T-helper 2 cell treated with Interferon-gamma antibody and Interleukin-4, amounts not matched to agents 5 μg/mL and 100 μg/mL, for 36 hours (primary cell): Measurements from ENCODE around the gene PKMYT1.
A peak's percentile ranks its signal among the peaks of the same experiment; 100 is the strongest.

Experiments
- DNase-seq: peaks from one replicate; pipeline ENCODE4 v3.0.0; 2021; ENCODE audit warnings: low spot score
- H3K27ac Mint-ChIP-seq: one replicate; pipeline ENCODE4 v1.8.0; 2021; ENCODE audit warnings: mild to moderate bottlenecking, mixed read lengths
- H3K27me3 Mint-ChIP-seq: one replicate; pipeline ENCODE4 v1.8.0; 2021; ENCODE audit warnings: low read depth, mixed read lengths
- H3K36me3 Mint-ChIP-seq: one replicate; pipeline ENCODE4 v1.8.0; 2021; ENCODE audit warnings: low read depth, mixed read lengths
- H3K4me1 Mint-ChIP-seq: one replicate; pipeline ENCODE4 v1.8.0; 2021; ENCODE audit warnings: low read depth, mixed read lengths
- H3K4me3 Mint-ChIP-seq: one replicate; pipeline ENCODE4 v1.8.0; 2022; ENCODE audit warnings: mild to moderate bottlenecking, moderate library complexity, mixed read lengths
- H3K9me3 Mint-ChIP-seq: one replicate; pipeline ENCODE4 v1.8.0; 2021; ENCODE audit warnings: mixed read lengths

Gene PKMYT1

GRCh38 chr16:3022208-3022683, 42.0 kb upstream of the PKMYT1 start:
- peak overlapping the region; percentile 90 for H3K27ac Mint-ChIP-seq
- H3K4me1 Mint-ChIP-seq = peaks cover 40% of the 10 kb centered on the region
- H3K36me3 Mint-ChIP-seq = peaks cover 23% of the 10 kb centered on the region
- peaks cover 3% of the 10 kb centered on the region for H3K27me3 Mint-ChIP-seq
- H3K9me3 Mint-ChIP-seq = no peaks in the 10 kb centered on the region
- peak overlapping the region; percentile 90 for H3K4me3 Mint-ChIP-seq
- DNase-seq = peak; percentile 88

GRCh38 chr16:3021449-3022207, 41.4 kb upstream of the PKMYT1 start:
- H3K4me3 Mint-ChIP-seq = peak overlapping the region; percentile 90
- H3K9me3 Mint-ChIP-seq = no peaks in the 10 kb centered on the region
- DNase-seq = peak; percentile 72
- H3K27ac Mint-ChIP-seq = peak overlapping the region; percentile 76
- peaks cover 7% of the 10 kb centered on the region for H3K27me3 Mint-ChIP-seq
- peaks cover 17% of the 10 kb centered on the region for H3K36me3 Mint-ChIP-seq
- peaks cover 40% of the 10 kb centered on the region for H3K4me1 Mint-ChIP-seq

- H3K27ac Mint-ChIP-seq = peak overlapping the region; percentile 76
- peaks cover 8% of the 10 kb centered on the region for H3K27me3 Mint-ChIP-seq
- peaks cover 9% of the 10 kb centered on the region for H3K36me3 Mint-ChIP-seq
- H3K4me3 Mint-ChIP-seq = peak overlapping the region; percentile 90
- H3K9me3 Mint-ChIP-seq = no peaks in the 10 kb centered on the region
- peaks cover 40% of the 10 kb centered on the region for H3K4me1 Mint-ChIP-seq
- peak; percentile 58 for DNase-seq
Measured at GRCh38 chr16:3020604-3021448, 40.6 kb upstream of the PKMYT1 start.

- peaks cover 36% of the 10 kb centered on the region for H3K4me1 Mint-ChIP-seq
- peaks cover 8% of the 10 kb centered on the region for H3K27me3 Mint-ChIP-seq
- H3K27ac Mint-ChIP-seq = peak within 1 kb of the TSS; percentile 71
- peaks cover 7% of the 10 kb centered on the region for H3K36me3 Mint-ChIP-seq
- peak within 1 kb of the TSS; percentile 90 for H3K4me3 Mint-ChIP-seq
- H3K9me3 Mint-ChIP-seq = no peaks in the 10 kb centered on the region
- peak; percentile 78 for DNase-seq
Measured at GRCh38 chr16:3020247-3020603, 40.0 kb upstream of the PKMYT1 start, which contains the start of gene TNFRSF12A. Gene TNFRSF12A, plus strand, starts transcription at chr16:3020368. Its CDS starts 30 bp downstream, at chr16:3020398.

DNA sequence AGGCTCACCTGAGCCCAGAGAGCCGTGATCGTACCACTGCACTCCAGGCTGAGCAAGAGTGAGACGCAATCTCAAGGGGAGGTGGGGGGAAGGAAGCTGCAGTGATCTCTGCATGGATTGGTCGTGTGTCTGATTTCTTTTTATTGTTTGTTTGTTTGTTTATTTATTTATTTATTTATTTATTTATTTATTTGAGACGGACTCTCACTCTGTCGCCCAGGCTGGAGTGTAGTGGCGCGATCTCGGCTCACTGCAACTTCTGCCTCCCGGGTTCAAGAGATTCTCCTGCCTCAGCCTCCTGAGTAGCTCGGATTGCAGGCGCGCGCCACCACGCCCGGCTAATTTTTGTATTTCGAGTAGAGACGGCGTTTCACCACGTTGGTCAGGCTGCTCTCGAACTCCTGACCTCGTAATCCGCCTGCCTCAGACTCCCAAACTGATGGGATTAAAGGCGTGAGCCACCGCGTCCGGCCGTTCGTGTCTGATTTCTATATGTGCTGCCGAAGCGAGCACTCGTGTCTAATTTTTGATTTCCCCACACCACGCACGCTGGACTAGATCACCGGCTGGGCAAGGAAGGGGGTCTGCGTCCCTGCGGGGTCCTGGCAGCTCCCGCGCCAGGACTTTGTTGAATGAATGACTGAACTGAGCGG, 39.5 kb upstream of the PKMYT1 start:
- H3K9me3 Mint-ChIP-seq = no peaks in the 10 kb centered on the region
- H3K36me3 Mint-ChIP-seq = peaks cover 6% of the 10 kb centered on the region
- no peak for DNase-seq
- peak overlapping the region; percentile 55 for H3K27ac Mint-ChIP-seq
- H3K4me3 Mint-ChIP-seq = peak overlapping the region; percentile 89
- peaks cover 8% of the 10 kb centered on the region for H3K27me3 Mint-ChIP-seq
- peaks cover 36% of the 10 kb centered on the region for H3K4me1 Mint-ChIP-seq

- no peak within 1 kb of the TSS for H3K27ac Mint-ChIP-seq
- H3K9me3 Mint-ChIP-seq = no peaks in the 10 kb centered on the region
- peaks cover 15% of the 10 kb centered on the region for H3K27me3 Mint-ChIP-seq
- H3K4me3 Mint-ChIP-seq = peak within 1 kb of the TSS; percentile 15
- H3K36me3 Mint-ChIP-seq = peaks cover 3% of the 10 kb centered on the region
- no peak for DNase-seq
- H3K4me1 Mint-ChIP-seq = peaks cover 27% of the 10 kb centered on the region
Measured at GRCh38 chr16:3017794-3018506, 37.7 kb upstream of the PKMYT1 start, which contains the start of gene CLDN6. Gene CLDN6, minus strand, starts transcription at chr16:3018183. Its CDS starts 2,162 bp downstream, at chr16:3016021.

DNA sequence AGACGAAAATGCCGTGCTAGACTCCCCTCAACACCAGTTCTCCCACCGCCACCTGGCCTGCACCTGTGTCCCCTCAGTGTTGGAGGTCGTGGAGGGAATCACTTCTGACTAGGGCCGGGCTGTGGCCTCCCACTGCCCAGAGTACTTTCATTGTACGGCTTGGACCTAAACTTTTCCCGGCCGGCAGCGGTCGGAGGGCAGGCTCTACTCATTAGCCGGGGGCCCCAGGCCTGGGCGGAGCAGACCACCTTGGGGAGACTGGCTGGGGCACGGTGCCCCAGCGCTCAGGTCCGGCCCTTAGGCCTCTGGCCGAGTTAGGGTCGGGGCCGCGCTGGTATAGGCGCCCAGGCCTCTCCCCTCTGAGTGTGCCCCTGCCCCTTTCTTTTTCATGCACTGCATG, 37.1 kb upstream of the PKMYT1 start:
- Mint-ChIP-seq H3K27me3 (peaks cover 18% of the 10 kb centered on the region), H3K27ac (no peak overlapping the region), H3K4me1 (peaks cover 21% of the 10 kb centered on the region), H3K4me3 (no peak overlapping the region), H3K36me3 (peaks cover 3% of the 10 kb centered on the region), H3K9me3 (no peaks in the 10 kb centered on the region)
- no peak for DNase-seq

- no peak for DNase-seq
- Mint-ChIP-seq H3K27me3 (peaks cover 18% of the 10 kb centered on the region), H3K4me3 (no peak overlapping the region), H3K36me3 (no peaks in the 10 kb centered on the region), H3K4me1 (peaks cover 11% of the 10 kb centered on the region), H3K27ac (no peak overlapping the region), H3K9me3 (no peaks in the 10 kb centered on the region)
Measured at GRCh38 chr16:3015865-3016521, 35.7 kb upstream of the PKMYT1 start.

- no peak for DNase-seq
- no peak overlapping the region for H3K4me3 Mint-ChIP-seq
- H3K4me1 Mint-ChIP-seq = peaks cover 7% of the 10 kb centered on the region
- no peaks in the 10 kb centered on the region for H3K36me3 Mint-ChIP-seq
- H3K9me3 Mint-ChIP-seq = no peaks in the 10 kb centered on the region
- no peak overlapping the region for H3K27ac Mint-ChIP-seq
- H3K27me3 Mint-ChIP-seq = peaks cover 17% of the 10 kb centered on the region
Measured at GRCh38 chr16:3014971-3015370, 34.7 kb upstream of the PKMYT1 start.

- Mint-ChIP-seq H3K27me3 (peaks cover 15% of the 10 kb centered on the region), H3K9me3 (no peaks in the 10 kb centered on the region), H3K27ac (no peak overlapping the region), H3K36me3 (no peaks in the 10 kb centered on the region), H3K4me1 (peaks cover 5% of the 10 kb centered on the region), H3K4me3 (no peak overlapping the region)
- DNase-seq = no peak
Measured at GRCh38 chr16:3013998-3014690, 33.9 kb upstream of the PKMYT1 start.

DNA sequence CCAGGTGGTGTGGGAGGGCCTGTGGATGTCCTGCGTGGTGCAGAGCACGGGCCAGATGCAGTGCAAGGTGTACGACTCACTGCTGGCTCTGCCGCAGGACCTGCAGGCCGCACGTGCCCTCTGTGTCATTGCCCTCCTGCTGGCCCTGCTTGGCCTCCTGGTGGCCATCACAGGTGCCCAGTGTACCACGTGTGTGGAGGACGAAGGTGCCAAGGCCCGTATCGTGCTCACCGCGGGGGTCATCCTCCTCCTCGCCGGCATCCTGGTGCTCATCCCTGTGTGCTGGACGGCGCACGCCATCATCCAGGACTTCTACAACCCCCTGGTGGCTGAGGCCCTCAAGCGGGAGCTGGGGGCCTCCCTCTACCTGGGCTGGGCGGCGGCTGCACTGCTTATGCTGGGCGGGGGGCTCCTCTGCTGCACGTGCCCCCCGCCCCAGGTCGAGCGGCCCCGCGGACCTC, 33.3 kb upstream of the PKMYT1 start:
- Mint-ChIP-seq H3K9me3 (no peaks in the 10 kb centered on the region), H3K27me3 (peaks cover 15% of the 10 kb centered on the region), H3K36me3 (no peaks in the 10 kb centered on the region), H3K4me1 (peaks cover 7% of the 10 kb centered on the region), H3K4me3 (no peak overlapping the region), H3K27ac (no peak overlapping the region)
- no peak for DNase-seq

DNA sequence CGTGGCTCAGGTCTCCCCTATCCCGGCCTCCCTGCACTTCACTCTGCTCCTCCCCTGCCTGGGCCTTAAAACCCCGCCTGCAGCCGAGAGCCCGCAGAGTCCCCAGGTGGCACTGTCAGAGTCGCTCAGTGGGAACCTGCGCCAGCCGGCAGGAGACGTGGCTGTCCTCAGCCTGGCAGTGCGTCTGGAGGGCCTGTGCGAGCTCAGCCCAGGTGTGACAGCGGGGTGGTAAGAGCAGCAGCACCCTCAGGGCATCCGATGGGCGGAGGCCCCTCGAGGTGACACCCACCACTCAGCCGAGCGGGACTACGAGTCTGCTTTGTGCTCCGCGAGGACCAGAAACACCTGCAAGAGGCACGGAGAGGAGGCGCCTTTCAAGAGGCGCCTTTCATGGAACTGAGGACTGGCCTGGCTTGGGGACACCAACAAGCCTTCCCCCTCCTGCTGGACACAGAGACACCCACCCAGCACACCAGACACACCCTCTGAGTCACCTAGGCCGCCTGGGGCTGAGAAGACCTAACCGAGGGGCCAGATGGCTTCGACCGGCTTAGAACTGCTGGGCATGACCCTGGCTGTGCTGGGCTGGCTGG, 32.7 kb upstream of the PKMYT1 start, which contains the start of gene CLDN9:
Gene CLDN9, plus strand, starts transcription at position 96 of the 593 bp plus-strand sequence. Its CDS starts 440 bp downstream, at position 536.
- no peaks in the 10 kb centered on the region for H3K36me3 Mint-ChIP-seq
- H3K9me3 Mint-ChIP-seq = no peaks in the 10 kb centered on the region
- no peak within 1 kb of the TSS for H3K27ac Mint-ChIP-seq
- H3K4me3 Mint-ChIP-seq = no peak within 1 kb of the TSS
- no peak for DNase-seq
- H3K4me1 Mint-ChIP-seq = peaks cover 10% of the 10 kb centered on the region
- H3K27me3 Mint-ChIP-seq = peaks cover 15% of the 10 kb centered on the region
